WI38 (cell line): ENCODE data around the gene HSPA1L.

Experiments
- H3K4me3 ChIP-seq: 2 replicates; pipeline ENCODE4 v1.5.1; 2011; ENCODE audit warnings: low read depth, mild to moderate bottlenecking, control low read depth, low read length
- TF ChIP-seq, protein P1 (sequence below): IDR thresholded peaks from 2 replicates; pipeline ENCODE4 v1.5.1; 2012; ENCODE audit warnings: low read depth, mild to moderate bottlenecking, control low read depth, low read length

HSPA1L gene

DNA sequence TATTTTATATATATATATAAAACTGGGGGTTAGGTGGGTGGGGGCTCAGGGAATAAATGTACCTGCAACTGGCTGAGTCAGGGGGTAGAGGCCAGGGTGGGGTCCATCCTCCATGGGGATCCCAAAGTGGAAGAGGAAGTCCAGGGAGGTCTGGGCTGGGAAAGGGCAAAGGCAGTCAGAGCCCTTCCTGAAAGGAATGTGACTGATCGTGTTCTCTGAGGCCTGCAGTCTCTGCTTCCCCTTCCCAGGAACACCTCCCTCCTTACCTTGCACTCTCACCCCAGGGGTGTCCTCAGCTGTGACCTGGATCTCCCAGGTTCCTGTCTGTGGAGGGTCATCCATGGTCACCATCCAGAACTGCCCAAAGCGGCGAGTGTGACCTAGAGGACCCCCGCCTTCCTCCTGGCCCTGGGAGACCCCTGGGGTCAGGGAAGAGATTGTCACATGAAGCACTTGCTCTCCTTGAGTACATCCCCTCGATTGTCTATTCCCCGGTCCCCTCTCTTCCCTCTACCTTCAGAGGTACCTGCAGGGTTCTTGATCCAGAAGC, 47.9 kb downstream of the HSPA1L start:
- H3K4me3 ChIP-seq = no peak overlapping the region
- TF ChIP-seq, protein P1, sequence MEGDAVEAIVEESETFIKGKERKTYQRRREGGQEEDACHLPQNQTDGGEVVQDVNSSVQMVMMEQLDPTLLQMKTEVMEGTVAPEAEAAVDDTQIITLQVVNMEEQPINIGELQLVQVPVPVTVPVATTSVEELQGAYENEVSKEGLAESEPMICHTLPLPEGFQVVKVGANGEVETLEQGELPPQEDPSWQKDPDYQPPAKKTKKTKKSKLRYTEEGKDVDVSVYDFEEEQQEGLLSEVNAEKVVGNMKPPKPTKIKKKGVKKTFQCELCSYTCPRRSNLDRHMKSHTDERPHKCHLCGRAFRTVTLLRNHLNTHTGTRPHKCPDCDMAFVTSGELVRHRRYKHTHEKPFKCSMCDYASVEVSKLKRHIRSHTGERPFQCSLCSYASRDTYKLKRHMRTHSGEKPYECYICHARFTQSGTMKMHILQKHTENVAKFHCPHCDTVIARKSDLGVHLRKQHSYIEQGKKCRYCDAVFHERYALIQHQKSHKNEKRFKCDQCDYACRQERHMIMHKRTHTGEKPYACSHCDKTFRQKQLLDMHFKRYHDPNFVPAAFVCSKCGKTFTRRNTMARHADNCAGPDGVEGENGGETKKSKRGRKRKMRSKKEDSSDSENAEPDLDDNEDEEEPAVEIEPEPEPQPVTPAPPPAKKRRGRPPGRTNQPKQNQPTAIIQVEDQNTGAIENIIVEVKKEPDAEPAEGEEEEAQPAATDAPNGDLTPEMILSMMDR = no peak

DNA sequence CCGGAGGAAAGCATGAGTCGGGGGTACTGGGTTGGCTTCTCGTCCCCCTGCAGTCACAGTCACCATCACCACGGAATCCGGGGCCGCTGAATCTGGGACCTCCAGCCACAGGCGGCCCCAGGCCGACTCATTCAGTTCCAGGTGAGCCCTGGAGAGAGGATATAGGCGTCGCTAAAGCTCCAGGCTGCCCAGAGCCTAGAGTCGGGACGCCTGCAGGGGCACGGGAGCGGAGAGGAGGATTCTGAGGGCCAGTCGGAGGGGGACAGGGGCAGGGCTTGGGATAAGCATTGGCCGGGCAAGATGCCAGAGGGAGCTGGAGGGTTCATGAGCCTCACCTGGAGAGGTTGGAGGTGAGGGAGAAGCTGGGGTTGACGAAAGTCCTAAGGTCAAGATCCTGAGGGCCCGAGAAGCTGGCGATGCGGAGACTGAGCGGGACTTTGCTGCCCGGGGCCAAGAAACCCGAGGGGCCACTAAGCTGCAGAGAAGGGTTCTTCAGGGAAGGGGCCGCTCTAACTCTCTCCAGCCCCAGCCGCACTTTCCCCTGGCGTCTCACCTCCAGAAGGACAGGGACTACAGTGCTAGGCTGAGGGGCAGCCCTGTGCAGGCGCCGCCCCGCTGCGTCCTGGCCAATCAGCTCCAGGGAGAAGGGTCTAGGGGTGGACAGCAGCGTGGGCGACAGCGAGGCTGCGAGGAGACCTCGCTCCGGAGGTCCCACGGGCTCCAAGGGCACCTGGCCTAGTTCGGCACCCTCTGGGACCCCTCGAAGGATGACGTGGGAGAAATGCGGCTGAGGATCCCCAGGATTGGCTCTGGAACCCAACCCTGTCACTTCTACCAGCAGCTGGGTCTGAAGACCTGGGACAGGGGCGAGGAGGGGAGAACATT, 48.9 kb downstream of the HSPA1L start:
- TF ChIP-seq, protein P1 = no peak
- no peak overlapping the region for H3K4me3 ChIP-seq

DNA sequence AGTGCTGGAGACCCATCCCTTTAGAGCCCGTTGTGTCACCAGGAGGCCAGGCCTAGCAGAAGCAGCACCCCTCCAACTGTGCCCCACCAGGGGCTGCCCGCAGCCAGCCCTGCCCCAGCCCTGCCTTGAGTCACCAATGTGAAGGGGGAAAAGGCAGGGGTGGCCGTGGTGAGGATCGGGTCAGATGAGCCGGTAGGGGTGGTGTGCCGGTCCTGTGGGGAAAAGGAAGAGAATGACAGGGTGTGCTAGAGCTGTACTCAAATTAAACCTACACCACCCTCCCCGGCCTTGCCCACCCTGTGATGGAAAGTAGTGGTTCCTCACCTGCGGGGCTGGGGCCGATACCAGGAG, 49.5 kb downstream of the HSPA1L start:
- TF ChIP-seq, protein P1 = no peak
- H3K4me3 ChIP-seq = no peak overlapping the region

DNA sequence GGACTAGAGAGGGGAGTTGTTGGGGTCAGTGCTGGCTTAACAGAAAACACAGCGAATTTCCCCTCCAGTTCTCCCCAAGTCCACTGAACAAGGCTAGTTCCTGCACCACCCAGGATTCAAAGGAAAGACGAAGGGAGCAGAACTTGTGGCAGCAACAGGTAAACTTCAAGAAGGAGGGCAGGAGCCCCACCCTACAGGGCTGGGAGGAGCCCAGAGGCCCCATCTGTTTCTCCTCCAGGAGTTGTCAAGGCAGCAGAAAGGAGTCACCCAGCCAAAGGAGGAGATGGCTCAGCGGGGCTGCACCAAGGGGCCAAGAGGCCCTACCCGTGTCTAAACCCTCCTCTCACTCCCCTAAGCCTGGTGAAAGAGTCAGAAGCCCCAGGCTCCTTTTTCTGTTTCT, 50.9 kb downstream of the HSPA1L start:
- TF ChIP-seq, protein P1 = no peak
- H3K4me3 ChIP-seq = no peak overlapping the region

DNA sequence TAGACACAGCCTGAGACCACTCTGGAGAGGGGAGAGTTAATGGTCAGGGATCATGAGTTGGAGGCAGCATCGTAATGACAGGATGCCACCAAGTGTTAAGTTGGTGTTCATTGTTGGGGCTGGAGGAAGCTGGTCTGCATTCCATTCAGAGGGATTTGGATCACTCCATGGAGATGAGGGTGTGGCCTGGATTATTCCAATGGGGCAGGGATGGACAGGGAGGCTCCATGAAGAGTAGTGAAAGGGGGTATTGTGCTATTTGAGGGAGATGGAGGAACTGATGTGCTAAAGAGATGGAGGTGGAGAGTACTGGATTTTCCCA, 51.5 kb downstream of the HSPA1L start:
- TF ChIP-seq, protein P1 = no peak
- H3K4me3 ChIP-seq = no peak overlapping the region

DNA sequence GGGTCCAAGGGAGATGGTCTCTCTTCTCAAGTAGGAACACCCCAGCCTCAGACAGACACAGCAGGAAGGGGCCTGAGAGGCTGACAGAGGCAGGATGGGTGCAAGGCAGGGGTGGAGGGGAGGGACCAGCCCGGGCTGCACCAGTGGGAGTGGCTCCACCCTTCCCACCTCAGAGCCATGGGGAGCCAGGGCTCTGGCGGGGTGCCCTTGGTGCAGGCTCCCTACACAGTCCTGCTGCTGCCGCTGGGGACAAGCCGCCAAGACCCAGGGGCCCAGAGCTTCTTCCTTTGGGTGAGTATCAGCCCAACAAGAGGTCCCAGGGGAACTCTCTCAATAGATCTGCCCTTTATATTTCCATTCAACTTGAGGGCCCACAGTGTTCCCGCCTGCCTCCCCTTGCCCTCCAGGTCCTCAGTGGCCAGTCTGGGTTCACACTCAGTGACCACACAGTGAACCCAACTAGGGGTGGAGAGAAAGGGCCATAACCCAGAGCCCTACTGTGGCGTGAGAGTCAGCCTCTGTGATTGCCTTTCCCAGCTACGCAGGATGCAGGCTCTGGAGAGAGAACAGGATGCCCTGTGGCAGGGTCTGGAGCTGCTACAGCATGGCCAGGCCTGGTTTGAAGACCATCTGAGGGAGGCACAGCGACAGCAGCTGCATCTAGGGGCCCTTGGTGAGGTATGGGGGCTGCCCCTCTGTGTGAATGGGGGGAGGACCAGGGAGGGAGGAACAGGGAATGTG, 52.0 kb downstream of the HSPA1L start:
- H3K4me3 ChIP-seq = no peak overlapping the region
- TF ChIP-seq, protein P1 = no peak

DNA sequence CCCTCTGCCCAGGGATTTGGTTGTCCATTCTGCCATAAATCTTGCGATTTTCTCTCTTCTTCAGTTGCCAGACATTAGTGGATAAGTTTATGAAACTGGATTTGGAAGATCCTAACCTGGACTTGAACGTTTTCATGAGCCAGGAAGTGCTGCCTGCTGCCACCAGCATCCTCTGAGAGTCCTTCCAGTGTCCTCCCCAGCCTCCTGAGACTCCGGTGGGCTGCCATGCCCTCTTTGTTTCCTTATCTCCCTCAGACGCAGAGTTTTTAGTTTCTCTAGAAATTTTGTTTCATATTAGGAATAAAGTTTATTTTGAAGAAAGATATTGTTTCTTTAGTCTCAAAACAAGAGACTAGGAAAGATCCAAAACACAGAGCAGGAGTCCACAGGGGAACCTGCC, 52.7 kb downstream of the HSPA1L start, which contains the start of gene SAPCD1:
SAPCD1 (plus strand) TSS at position 301 of the 400 bp plus-strand sequence. CDS start 399 bp downstream, outside the sequence.
- H3K4me3 ChIP-seq = no peak within 1 kb of the TSS
- TF ChIP-seq, protein P1 = no peak
